Neural cell (in vitro differentiated cells): ENCODE data around the gene SIM1. TPM values are rescaled to one million over a fixed set of nuclear protein-coding genes. Genes with fewer than 3 reads are reported as not detected.

Experiments
- H2AFZ ChIP-seq: fragments of 200-600, 300-800 bp; sonication (generic), shearing (Covaris generic); 2 replicates; pipeline ENCODE4 v1.6.0; 2014; ENCODE audit warnings: low read depth, mild to moderate bottlenecking, antibody characterized with exemption, low read length, moderate library complexity
- H3F3A ChIP-seq: fragments of 200-600 bp; shearing (Covaris generic); 2 replicates; pipeline ENCODE4 v1.6.1; 2016; ENCODE audit warnings: mild to moderate bottlenecking, moderate library complexity, mixed read lengths, antibody characterized with exemption, low read length; ENCODE audit not compliant: insufficient read depth, poor library complexity, severe bottlenecking
- H3K27ac ChIP-seq: fragments of 200-600, 300-800 bp; sonication (generic), shearing (Covaris generic); 2 replicates; pipeline ENCODE4 v1.5.1; 2014; ENCODE audit warnings: mild to moderate bottlenecking, low read length, moderate library complexity
- H3K27me3 ChIP-seq: fragments of 300-800, 200-600 bp; sonication (generic), shearing (Covaris generic); 2 replicates; pipeline ENCODE4 v1.6.0; 2014; ENCODE audit warnings: mild to moderate bottlenecking, low read depth, low read length, moderate library complexity; ENCODE audit not compliant: insufficient read depth
- H3K36me3 ChIP-seq: fragments of 300-800, 200-600 bp; sonication (generic), shearing (Covaris generic); 2 replicates; pipeline ENCODE4 v1.5.1; 2014; ENCODE audit warnings: mild to moderate bottlenecking, antibody characterized with exemption, low read length, moderate library complexity; ENCODE audit not compliant: insufficient read depth
- H3K4me2 ChIP-seq: fragments of 300-800, 200-600 bp; sonication (generic), shearing (Covaris generic); 2 replicates; pipeline ENCODE4 v1.6.0; 2014; ENCODE audit warnings: mild to moderate bottlenecking, low read length
- H3K4me3 ChIP-seq: fragments of 300-800, 200-600 bp; sonication (generic), shearing (Covaris generic); 2 replicates; pipeline ENCODE4 v1.5.1; 2014; ENCODE audit warnings: mild to moderate bottlenecking, low read length, moderate library complexity
- H3K79me2 ChIP-seq: fragments of 200-600 bp; shearing (Covaris generic); replicated peaks from 2 replicates; pipeline ENCODE4 v1.6.0; 2014; ENCODE audit warnings: mild to moderate bottlenecking, low read length, moderate library complexity; ENCODE audit not compliant: insufficient read depth
- H3K9ac ChIP-seq: fragments of 300-800, 200-600 bp; sonication (generic), shearing (Covaris generic); 2 replicates; pipeline ENCODE4 v1.6.1; 2016; ENCODE audit warnings: mild to moderate bottlenecking, low read length, mixed read lengths
- H3K9me2 ChIP-seq: fragments of 200-600 bp; shearing (Covaris generic); 2 replicates; pipeline ENCODE4 v1.6.1; 2016; ENCODE audit warnings: mild to moderate bottlenecking, low read length, mixed read lengths; ENCODE audit not compliant: insufficient read depth
- H3K9me3 ChIP-seq: fragments of 200-600, 300-800 bp; sonication (generic), shearing (Covaris generic); 2 replicates; pipeline ENCODE4 v1.6.1; 2016; ENCODE audit warnings: mild to moderate bottlenecking, mixed run types, low read length, moderate library complexity, mixed read lengths
- H4K20me1 ChIP-seq: fragments of 200-600 bp; shearing (Covaris generic); 2 replicates; pipeline ENCODE4 v1.6.1; 2016; ENCODE audit warnings: mild to moderate bottlenecking, mixed run types; ENCODE audit not compliant: insufficient read depth
- CTCF ChIP-seq: fragments of 450-650 bp; IDR thresholded peaks from 2 replicates; pipeline ENCODE4 v1.5.1; 2014; ENCODE audit warnings: antibody characterized with exemption, mild to moderate bottlenecking, moderate library complexity; ENCODE audit not compliant: poor library complexity, severe bottlenecking
- EP300 ChIP-seq: fragments of 450-650 bp; conservative IDR thresholded peaks from 2 replicates; pipeline ENCODE4 v1.6.1; 2014; ENCODE audit warnings: antibody characterized with exemption, mild to moderate bottlenecking, moderate library complexity; ENCODE audit not compliant: poor library complexity, severe bottlenecking
- EZH2 ChIP-seq: fragments of 200-600, 300-800 bp; shearing (Covaris generic), sonication (generic); IDR thresholded peaks from 2 replicates; pipeline ENCODE4 v1.6.1; 2014; ENCODE audit warnings: antibody characterized with exemption, low read length, borderline replicate concordance, mild to moderate bottlenecking; ENCODE audit not compliant: insufficient read depth, poor library complexity, severe bottlenecking
- MXI1 ChIP-seq: fragments of 450-650 bp; conservative IDR thresholded peaks from 2 replicates; pipeline ENCODE4 v1.6.1; 2014; ENCODE audit warnings: antibody characterized with exemption, mild to moderate bottlenecking; ENCODE audit not compliant: poor library complexity, severe bottlenecking
- POLR2AphosphoS5 ChIP-seq: IDR thresholded peaks from 2 replicates; pipeline ENCODE4 v1.6.1; 2012
- RAD21 ChIP-seq: fragments of 450-650 bp; conservative IDR thresholded peaks from 2 replicates; pipeline ENCODE4 v1.6.1; 2014; ENCODE audit warnings: antibody characterized with exemption, mild to moderate bottlenecking, moderate library complexity
- REST ChIP-seq: IDR thresholded peaks from 2 replicates; pipeline ENCODE4 v1.6.1; 2012; ENCODE audit warnings: borderline replicate concordance
- SMC3 ChIP-seq: fragments of 450-650 bp; conservative IDR thresholded peaks from 2 replicates; pipeline ENCODE4 v1.6.1; 2014; ENCODE audit warnings: antibody characterized with exemption, mild to moderate bottlenecking, moderate library complexity; ENCODE audit not compliant: poor library complexity
- TAF1 ChIP-seq: IDR thresholded peaks from 2 replicates; pipeline ENCODE4 v1.6.1; 2012; ENCODE audit warnings: low read depth
- polyA plus RNA-seq: library from polyadenylated mRNA; depleted of rRNA; stranded (reverse); fragments of >200 nt; gene quantifications from 2 replicates; pipeline ENCODE4 v1.2.3, GENCODE V29; 2014

Gene SIM1
- polyA plus RNA-seq, 1 donor from 2014 or later, result not detected

- TF ChIP-seq CTCF (no peak), POLR2AphosphoS5 (no peak), MXI1 (no peak)
These were observed 47.7 kb downstream of the SIM1 start (continued) for GRCh38 chr6:100417036-100417435.

GRCh38 chr6:100415768-100416167 lies 49.0 kb downstream of the SIM1 start:
- H3K9ac ChIP-seq, result no peak overlapping the region
- no peaks in the 10 kb centered on the region for H3K27me3 ChIP-seq
- H3K79me2 ChIP-seq, result no peaks in the 10 kb centered on the region
- no peaks in the 10 kb centered on the region for H4K20me1 ChIP-seq
- H3K4me3 ChIP-seq, result no peak overlapping the region
- no peak overlapping the region for H3K4me2 ChIP-seq
- no peaks in the 10 kb centered on the region for H3K9me2 ChIP-seq
- H3F3A ChIP-seq, result no peaks in the 10 kb centered on the region
- H2AFZ ChIP-seq, result no peak overlapping the region
- no peaks in the 10 kb centered on the region for H3K36me3 ChIP-seq
- no peak overlapping the region for H3K27ac ChIP-seq
- TF ChIP-seq MXI1 (no peak), EZH2 (no peak), REST (no peak), SMC3 (no peak), POLR2AphosphoS5 (no peak), TAF1 (no peak), CTCF (no peak), EP300 (no peak), RAD21 (no peak)
- H3K9me3 ChIP-seq, result no peaks in the 10 kb centered on the region

GRCh38 chr6:100412872-100413271 lies 51.8 kb downstream of the SIM1 start:
- TF ChIP-seq CTCF (no peak), MXI1 (no peak), EZH2 (no peak), EP300 (no peak), SMC3 (no peak), POLR2AphosphoS5 (no peak), TAF1 (no peak), RAD21 (no peak), REST (no peak)
- Histone ChIP-seq H3K4me2 (no peak overlapping the region), H3K9me2 (no peaks in the 10 kb centered on the region), H3K4me3 (no peak overlapping the region), H3K36me3 (no peaks in the 10 kb centered on the region), H3K27ac (no peak overlapping the region), H3K9ac (no peak overlapping the region), H3K27me3 (no peaks in the 10 kb centered on the region), H2AFZ (no peak overlapping the region), H3K79me2 (no peaks in the 10 kb centered on the region), H3K9me3 (no peaks in the 10 kb centered on the region), H4K20me1 (no peaks in the 10 kb centered on the region), H3F3A (no peaks in the 10 kb centered on the region)
